Kidney epithelial cell (primary cell): ENCODE measurements around the gene TP53BP1. TPM values are rescaled to one million over a fixed set of nuclear protein-coding genes. Genes with fewer than 3 reads are reported as not detected.
"Not testable (repeated sequence)": the region's sequence is repeated elsewhere in the genome, so short reads cannot be mapped to it uniquely, and the experiment has no call there.

ENCODE experiments used
- DNase-seq: peaks from one replicate; pipeline ENCODE4 v3.0.0-alpha.2; 2010; ENCODE audit warnings: low read depth
- H3K27me3 ChIP-seq: 2 replicates; pipeline ENCODE4 v1.6.0; 2011; ENCODE audit warnings: low read length; ENCODE audit not compliant: control insufficient read depth, insufficient read depth
- H3K36me3 ChIP-seq: 2 replicates; pipeline ENCODE4 v1.5.1; 2011; ENCODE audit warnings: low read length; ENCODE audit not compliant: control insufficient read depth, insufficient read depth
- H3K4me3 ChIP-seq: 2 replicates; pipeline ENCODE4 v1.5.1; 2011; ENCODE audit warnings: low read depth, mild to moderate bottlenecking, control low read depth, low read length
- CTCF ChIP-seq: IDR thresholded peaks from 2 replicates; pipeline ENCODE4 v1.5.1; 2011; ENCODE audit warnings: mild to moderate bottlenecking, moderate library complexity, low read length, control low read depth, inconsistent platforms; ENCODE audit not compliant: insufficient read depth, poor library complexity, severe bottlenecking
- total RNA-seq: library from RNA; depleted of rRNA; stranded (reverse); fragments of >200 nt; gene quantifications from 2 replicates; pipeline ENCODE4 v1.2.3, GENCODE V29; 2015

The TP53BP1 gene
- total RNA-seq, 1 donor from 2014 or later: 34.8 TPM

- Histone ChIP-seq H3K27me3 (no peaks in the 10 kb centered on the region), H3K4me3 (no peak overlapping the region), H3K36me3 (peaks cover 3% of the 10 kb centered on the region)
- no peak for DNase-seq
- no peak for TF ChIP-seq CTCF
Observed at GRCh38 chr15:43406189-43406588, 86.8 kb downstream of the TP53BP1 start.

- no peak for DNase-seq
- Histone ChIP-seq H3K27me3 (no peaks in the 10 kb centered on the region), H3K36me3 (peaks cover 3% of the 10 kb centered on the region), H3K4me3 (no peak overlapping the region)
- no peak for TF ChIP-seq CTCF
Observed at GRCh38 chr15:43404130-43404529, 88.8 kb downstream of the TP53BP1 start.

GRCh38 chr15:43403616-43404015, 89.3 kb downstream of the TP53BP1 start:
- no peak for DNase-seq
- no peak for TF ChIP-seq CTCF
- H3K36me3 ChIP-seq: peaks cover 3% of the 10 kb centered on the region
- no peaks in the 10 kb centered on the region for H3K27me3 ChIP-seq
- H3K4me3 ChIP-seq: no peak overlapping the region

GRCh38 chr15:43402255-43402654, 90.7 kb downstream of the TP53BP1 start:
- DNase-seq: no peak
- Histone ChIP-seq H3K4me3 (no peak overlapping the region), H3K36me3 (peaks cover 3% of the 10 kb centered on the region), H3K27me3 (no peaks in the 10 kb centered on the region)
- TF ChIP-seq CTCF: no peak

- not testable (repeated sequence) for H3K4me3 ChIP-seq, DNase-seq, H3K27me3 ChIP-seq, H3K36me3 ChIP-seq
Observed at GRCh38 chr15:43393592-43393991, 99.4 kb downstream of the TP53BP1 start.

- no peak for DNase-seq
- TF ChIP-seq CTCF: no peak
- Histone ChIP-seq H3K27me3 (no peaks in the 10 kb centered on the region), H3K4me3 (no peak overlapping the region), H3K36me3 (no peaks in the 10 kb centered on the region)
Observed at GRCh38 chr15:43390723-43391122, 102.2 kb downstream of the TP53BP1 start.
